GM12872 (cell line): ENCODE data around the gene SPATA31D3.
"Not testable (repeated sequence)": the region's sequence is repeated elsewhere in the genome, so short reads cannot be mapped to it uniquely, and the experiment has no call there.

Experiments used
- CTCF ChIP-seq: IDR thresholded peaks from 3 replicates; pipeline ENCODE4 v1.5.1; 2011; ENCODE audit warnings: low read depth, mild to moderate bottlenecking, low read length, moderate library complexity; ENCODE audit not compliant: insufficient read depth

The SPATA31D3 gene

GRCh38 chr9:81986051-81986450 is 42.8 kb downstream of the SPATA31D3 start:
- TF ChIP-seq CTCF = no peak

- TF ChIP-seq CTCF = not testable (repeated sequence)
These were observed 45.2 kb downstream of the SPATA31D3 start, which contains the start of gene SPATA31D1 for GRCh38 chr9:81988472-81988871. Gene SPATA31D1, plus strand, starts transcription at chr9:81988772. Its CDS starts 47 bp downstream, at chr9:81988819.

- TF ChIP-seq CTCF = no peak
These were observed 46.4 kb downstream of the SPATA31D3 start for GRCh38 chr9:81989700-81990099.

- no peak for TF ChIP-seq CTCF
These were observed 50.4 kb downstream of the SPATA31D3 start for GRCh38 chr9:81993656-81994055.
